HG03521 (cell line): ENCODE results near the gene CEP57L1.
"Not testable (repeated sequence)": the region's sequence is repeated elsewhere in the genome, so short reads cannot be mapped to it uniquely, and the experiment has no call there.

Experiments used
- ATAC-seq: cut with Tn5 transposase; IDR thresholded peaks from one replicate; pipeline ENCODE4 v1.9.1; 2021; ENCODE audit warnings: mild to moderate bottlenecking, moderate library complexity; ENCODE audit not compliant: unreplicated experiment

CEP57L1 gene

DNA sequence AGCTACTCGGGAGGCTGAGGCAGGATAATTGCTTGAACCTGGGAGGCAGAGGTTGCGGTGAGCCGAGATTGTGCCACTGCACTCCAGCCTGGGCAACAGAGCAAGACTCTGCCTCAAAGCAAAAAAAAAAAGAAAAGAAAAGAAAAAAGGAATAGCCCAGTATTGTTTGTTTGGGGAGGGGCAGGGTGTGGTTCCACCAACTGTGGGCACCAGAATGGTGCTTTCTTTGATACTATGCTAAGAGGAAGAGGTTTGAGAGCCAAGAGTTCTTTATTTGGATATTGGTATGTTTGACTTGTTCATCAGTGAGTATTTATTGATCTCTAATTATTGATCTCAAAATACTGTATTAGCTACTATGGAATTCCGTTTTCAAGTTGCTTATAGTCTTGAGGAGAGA is 72.3 kb downstream of the CEP57L1 start:
- ATAC-seq = no peak

- no peak for ATAC-seq
These were observed 75.0 kb downstream of the CEP57L1 start for GRCh38 chr6:109170333-109170732.

- ATAC-seq = no peak
These were observed 76.9 kb downstream of the CEP57L1 start for GRCh38 chr6:109172101-109172746.

- ATAC-seq = no peak
These were observed 79.6 kb downstream of the CEP57L1 start for GRCh38 chr6:109174916-109175315.

DNA sequence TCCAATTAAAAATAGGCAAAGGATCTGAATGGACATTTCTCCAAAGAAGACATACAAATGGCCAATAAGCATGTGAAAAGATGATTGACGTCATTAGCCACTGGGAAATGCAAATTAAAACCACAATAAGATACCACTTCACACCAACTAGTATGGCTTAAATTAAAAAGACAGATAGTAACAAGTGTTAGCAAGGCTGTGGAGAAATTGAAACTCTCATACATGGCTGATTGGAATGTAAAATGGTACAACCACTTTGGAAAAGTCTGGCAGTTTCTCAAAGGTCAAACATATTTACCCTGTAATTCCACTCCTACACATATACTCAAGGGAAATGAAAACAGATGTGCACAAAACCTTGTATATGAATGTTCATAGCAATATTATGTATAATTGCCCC is 83.6 kb downstream of the CEP57L1 start:
- no peak for ATAC-seq

DNA sequence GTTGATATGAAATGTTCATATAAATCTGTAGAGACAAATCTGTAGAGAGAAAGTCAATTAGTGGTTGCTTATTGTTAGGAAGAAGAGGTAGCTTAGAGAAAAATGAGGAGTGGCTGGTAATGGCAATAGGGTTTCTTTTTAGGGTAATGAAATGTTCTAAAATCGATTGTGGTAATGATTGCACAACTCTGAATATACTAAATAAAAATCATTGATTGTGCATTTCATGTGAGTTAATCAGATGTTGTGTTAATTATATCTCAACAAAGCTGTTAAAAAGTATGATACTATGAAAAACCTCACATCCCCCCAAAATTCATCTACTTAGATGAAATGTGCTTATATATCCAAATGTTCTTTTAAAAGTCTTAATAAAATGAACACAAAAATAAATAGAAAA is 84.2 kb downstream of the CEP57L1 start:
- no peak for ATAC-seq

DNA sequence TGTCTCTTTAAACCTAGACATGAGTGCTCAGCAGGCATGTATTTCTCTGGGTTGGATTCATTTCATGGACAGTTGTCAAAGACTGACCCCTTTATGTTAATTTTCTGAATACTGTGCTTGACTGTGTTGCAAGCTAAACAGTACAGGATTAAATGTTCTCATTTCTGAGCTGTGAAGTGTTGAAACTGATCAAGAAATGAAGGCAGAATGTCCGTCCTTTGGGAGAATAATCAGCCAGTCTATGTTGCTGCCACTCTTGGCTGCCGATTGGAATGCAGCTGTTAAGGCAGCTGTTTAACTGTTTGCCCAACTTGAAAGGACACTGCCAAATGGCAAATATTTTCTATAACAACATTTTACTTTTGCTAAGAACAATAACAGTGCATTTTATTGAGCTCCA is 87.3 kb downstream of the CEP57L1 start:
- no peak for ATAC-seq

DNA sequence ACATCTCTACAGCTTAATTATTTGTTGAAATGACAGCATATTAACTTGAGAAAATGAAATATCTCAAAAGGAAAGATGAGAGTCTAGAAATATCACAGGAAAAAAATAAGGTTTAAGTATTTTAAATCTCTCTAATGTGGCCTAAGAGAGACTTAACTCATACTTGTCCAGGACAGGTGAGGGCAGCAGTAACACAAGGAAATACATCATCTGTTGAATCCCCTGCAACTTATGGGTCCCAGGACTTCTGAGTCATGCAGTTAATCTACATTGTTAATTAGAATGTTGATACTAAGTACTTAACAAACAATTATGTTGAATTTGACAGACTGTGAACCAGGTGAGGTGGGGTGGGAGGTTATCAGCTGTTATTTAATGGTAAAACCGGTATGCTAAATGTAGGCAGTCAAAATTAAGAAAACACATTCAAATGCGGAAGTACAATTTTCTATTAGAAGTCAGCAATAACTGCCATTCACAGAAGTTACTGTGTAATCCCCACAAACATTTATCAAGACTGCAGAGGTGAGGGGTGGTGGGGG is 87.9 kb downstream of the CEP57L1 start:
- no peak for ATAC-seq

- no peak for ATAC-seq
These were observed 89.3 kb downstream of the CEP57L1 start for GRCh38 chr6:109184638-109185037.

GRCh38 chr6:109186012-109186411 is 90.7 kb downstream of the CEP57L1 start:
- no peak for ATAC-seq

DNA sequence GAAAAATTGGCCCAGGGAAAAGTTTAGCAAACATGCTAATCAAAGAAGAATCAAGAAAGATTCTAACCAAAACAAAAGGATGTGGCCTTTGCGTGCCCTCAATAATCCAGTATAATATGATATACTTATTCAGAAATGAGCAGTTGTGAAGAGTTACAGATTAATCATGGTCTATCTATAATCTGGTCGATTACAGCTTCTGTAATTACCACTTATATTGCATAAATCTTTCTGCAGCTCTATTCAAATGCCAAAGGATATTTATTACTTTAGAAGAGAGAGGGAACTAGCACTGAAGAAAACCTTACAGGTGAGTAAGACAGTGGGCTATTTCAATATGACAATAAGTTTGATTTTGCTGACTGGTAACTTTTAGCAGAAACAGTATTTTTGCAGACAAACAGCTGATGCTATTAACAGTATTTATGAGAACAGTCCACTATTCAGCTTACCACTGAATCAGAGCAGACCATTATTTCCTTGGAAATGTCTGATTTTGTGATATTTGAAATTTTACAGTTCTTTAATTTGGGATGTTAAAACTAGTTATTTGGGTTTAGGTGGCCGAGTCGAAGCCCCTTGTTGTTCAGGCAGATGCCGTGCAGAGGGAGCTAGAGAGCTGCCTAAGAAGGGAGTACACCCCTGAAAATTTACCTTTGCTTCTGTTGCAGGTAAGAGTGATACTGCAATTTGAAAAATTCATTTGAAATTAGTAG is 92.2 kb downstream of the CEP57L1 start:
- no peak for ATAC-seq

- no peak for ATAC-seq
These were observed 92.8 kb downstream of the CEP57L1 start for GRCh38 chr6:109188115-109188411.

DNA sequence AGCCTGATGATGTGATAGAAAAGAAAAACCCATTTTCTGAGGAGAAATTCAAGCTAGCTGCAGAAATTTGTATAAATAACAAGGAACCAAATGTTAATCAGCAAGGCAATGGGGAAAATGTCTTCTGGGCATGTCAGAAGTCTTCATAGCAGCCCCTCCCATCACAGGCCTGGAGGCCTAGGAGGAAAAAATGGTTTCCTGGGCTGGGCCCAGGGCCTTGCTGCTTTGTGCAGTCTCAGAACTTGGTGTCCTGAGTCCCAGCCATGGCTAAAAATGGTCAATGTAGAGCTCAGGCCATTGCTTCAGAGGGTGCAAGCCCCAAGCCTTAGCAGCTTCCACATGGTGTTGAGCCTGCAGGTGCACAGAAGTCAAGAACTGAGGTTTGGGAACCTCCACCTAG is 96.1 kb downstream of the CEP57L1 start:
- not testable (repeated sequence) for ATAC-seq

DNA sequence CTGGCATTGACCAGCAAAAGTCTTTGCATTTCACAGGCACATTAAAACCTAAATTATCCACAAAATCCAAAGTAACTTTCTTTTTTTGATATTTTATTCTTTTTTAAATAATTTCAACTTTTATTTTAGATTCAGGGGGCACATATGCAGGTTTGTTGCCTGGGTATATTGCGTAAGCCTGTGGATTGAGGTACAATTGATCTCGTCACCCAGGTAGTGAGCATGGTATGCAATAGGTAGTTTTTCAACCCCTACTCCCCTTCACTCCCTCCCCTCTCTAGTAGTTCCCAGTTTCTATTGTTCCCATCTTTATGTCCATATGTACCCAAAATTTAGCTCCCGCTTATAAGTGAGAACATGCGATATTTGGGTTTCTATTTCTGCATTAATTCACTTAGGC is 97.6 kb downstream of the CEP57L1 start:
- no peak for ATAC-seq

GRCh38 chr6:109194880-109195279 is 99.6 kb downstream of the CEP57L1 start:
- no peak for ATAC-seq

GRCh38 chr6:109197061-109197460 is 101.8 kb downstream of the CEP57L1 start:
- no peak for ATAC-seq

DNA sequence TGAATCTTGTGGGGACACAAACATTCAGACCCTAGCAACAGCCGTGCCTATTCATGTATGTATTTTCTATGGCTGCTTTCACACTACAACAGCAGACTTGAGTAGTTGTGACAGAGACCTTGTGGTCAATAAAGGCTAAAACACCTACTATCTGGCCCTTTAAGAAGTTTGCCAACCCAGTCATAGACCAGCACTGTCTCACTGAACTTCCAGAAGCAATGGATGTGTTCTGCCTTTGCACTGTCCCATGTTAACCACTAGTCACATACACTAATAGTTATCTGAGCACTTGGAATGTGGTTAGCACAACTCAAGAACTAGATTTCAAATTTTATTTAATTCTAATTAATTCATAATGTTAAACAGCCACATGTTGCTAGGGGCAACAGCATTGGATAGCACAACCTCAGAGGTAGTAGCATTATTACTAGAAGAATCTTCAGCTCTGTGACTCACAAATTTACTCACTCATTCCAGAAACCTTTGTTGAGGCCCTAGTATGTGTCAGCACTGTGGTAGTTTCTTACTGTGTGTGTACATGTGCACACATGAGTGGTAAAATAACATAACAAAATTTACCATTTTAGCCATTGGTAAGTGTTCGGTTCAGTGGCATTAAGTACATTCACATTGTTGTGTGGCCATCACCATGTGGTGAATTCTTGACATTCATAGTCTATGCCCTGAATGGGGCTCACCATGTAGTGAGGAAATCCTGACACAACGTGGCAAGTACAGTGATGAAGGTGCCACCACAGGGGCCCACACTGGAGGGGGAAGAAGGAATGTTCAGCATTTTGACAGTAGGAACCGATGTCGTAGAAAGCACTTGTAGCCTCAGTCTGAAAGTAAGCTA is 107.3 kb downstream of the CEP57L1 start:
- no peak for ATAC-seq

DNA sequence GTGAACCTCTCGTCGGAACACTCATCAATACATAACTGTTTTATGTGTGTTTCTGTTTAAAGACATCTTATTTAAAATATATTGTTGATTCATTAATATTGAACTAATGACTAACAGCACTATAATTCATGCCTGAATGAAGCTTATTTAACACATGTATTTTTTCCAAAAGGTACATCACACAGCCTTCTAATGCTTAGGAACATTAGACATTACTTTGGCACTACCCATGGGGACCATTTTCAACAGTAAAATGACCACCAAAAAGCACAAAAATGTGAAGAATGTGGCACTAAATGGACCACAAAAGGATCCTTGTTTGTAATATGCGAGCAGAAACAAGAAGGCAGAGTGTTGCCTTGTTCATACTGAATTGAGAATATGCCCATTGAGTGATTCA is 109.2 kb downstream of the CEP57L1 start:
- no peak for ATAC-seq

GRCh38 chr6:109212683-109213082 is 117.4 kb downstream of the CEP57L1 start:
- ATAC-seq = no peak
